ENCODE measurements around the gene SCNN1G.

The SCNN1G gene

DNA sequence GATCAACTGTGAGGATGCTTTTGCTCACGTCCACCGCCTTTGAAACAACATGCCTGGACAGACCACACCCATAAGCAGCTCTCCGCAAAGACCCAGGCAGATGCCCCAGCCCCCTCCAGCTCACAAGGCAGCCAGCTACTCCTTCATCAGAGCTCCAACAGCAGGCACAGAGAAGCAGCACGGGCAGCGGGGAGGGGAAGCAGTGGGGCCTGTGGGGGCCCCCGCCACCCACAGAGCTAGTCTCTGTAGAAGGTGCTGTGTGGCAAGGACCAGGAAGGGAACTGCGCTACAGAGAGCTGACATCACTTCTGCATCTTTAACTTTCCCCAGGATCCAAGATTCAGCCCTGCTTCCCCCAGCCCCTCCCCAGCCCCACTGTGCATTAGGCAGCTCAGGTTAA lies 10.0 kb upstream of the SCNN1G start:
- no peak for TF ChIP-seq ZC3H10 (CRISPR knock-in tag; IDR thresholded peaks at IDR 0.05)
- no peak for TF ChIP-seq ARNTL (CRISPR knock-in tag; IDR thresholded peaks at IDR 0.05; ENCODE audit: borderline replicate concordance, low read depth)
- TF ChIP-seq ZNF8 (CRISPR knock-in tag; IDR thresholded peaks at IDR 0.05), result no peak
- no peak for TF ChIP-seq GLIS3 (CRISPR knock-in tag; IDR thresholded peaks at IDR 0.05)
- TF ChIP-seq RARB (CRISPR knock-in tag; IDR thresholded peaks at IDR 0.05), result no peak
- TF ChIP-seq, protein P1, sequence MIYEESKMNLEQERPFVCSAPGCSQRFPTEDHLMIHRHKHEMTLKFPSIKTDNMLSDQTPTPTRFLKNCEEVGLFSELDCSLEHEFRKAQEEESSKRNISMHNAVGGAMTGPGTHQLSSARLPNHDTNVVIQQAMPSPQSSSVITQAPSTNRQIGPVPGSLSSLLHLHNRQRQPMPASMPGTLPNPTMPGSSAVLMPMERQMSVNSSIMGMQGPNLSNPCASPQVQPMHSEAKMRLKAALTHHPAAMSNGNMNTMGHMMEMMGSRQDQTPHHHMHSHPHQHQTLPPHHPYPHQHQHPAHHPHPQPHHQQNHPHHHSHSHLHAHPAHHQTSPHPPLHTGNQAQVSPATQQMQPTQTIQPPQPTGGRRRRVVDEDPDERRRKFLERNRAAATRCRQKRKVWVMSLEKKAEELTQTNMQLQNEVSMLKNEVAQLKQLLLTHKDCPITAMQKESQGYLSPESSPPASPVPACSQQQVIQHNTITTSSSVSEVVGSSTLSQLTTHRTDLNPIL (CRISPR knock-in tag; IDR thresholded peaks at IDR 0.05; ENCODE audit: low read depth), result no peak
- TF ChIP-seq, protein P2, sequence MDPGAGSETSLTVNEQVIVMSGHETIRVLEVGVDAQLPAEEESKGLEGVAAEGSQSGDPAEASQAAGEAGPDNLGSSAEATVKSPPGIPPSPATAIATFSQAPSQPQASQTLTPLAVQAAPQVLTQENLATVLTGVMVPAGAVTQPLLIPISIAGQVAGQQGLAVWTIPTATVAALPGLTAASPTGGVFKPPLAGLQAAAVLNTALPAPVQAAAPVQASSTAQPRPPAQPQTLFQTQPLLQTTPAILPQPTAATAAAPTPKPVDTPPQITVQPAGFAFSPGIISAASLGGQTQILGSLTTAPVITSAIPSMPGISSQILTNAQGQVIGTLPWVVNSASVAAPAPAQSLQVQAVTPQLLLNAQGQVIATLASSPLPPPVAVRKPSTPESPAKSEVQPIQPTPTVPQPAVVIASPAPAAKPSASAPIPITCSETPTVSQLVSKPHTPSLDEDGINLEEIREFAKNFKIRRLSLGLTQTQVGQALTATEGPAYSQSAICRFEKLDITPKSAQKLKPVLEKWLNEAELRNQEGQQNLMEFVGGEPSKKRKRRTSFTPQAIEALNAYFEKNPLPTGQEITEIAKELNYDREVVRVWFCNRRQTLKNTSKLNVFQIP (CRISPR knock-in tag; IDR thresholded peaks at IDR 0.05; ENCODE audit: borderline replicate concordance, low read depth), result no peak
- TF ChIP-seq ZNF70 (CRISPR knock-in tag; IDR thresholded peaks at IDR 0.05), result no peak
- TF ChIP-seq TCF4 (CRISPR knock-in tag; IDR thresholded peaks at IDR 0.05; ENCODE audit: borderline replicate concordance), result no peak
- TF ChIP-seq BACH2 (CRISPR knock-in tag; IDR thresholded peaks at IDR 0.05; ENCODE audit: borderline replicate concordance), result no peak
- TF ChIP-seq ISL1 (CRISPR knock-in tag; IDR thresholded peaks at IDR 0.05), result no peak
- no peak for TF ChIP-seq ESRRG (CRISPR knock-in tag; IDR thresholded peaks at IDR 0.05)
- no peak for TF ChIP-seq PPARA (CRISPR knock-in tag; IDR thresholded peaks at IDR 0.05; ENCODE audit: borderline replicate concordance)
- no peak for TF ChIP-seq TOX (CRISPR knock-in tag; IDR thresholded peaks at IDR 0.05; ENCODE audit: borderline replicate concordance)
- TF ChIP-seq, protein P3, sequence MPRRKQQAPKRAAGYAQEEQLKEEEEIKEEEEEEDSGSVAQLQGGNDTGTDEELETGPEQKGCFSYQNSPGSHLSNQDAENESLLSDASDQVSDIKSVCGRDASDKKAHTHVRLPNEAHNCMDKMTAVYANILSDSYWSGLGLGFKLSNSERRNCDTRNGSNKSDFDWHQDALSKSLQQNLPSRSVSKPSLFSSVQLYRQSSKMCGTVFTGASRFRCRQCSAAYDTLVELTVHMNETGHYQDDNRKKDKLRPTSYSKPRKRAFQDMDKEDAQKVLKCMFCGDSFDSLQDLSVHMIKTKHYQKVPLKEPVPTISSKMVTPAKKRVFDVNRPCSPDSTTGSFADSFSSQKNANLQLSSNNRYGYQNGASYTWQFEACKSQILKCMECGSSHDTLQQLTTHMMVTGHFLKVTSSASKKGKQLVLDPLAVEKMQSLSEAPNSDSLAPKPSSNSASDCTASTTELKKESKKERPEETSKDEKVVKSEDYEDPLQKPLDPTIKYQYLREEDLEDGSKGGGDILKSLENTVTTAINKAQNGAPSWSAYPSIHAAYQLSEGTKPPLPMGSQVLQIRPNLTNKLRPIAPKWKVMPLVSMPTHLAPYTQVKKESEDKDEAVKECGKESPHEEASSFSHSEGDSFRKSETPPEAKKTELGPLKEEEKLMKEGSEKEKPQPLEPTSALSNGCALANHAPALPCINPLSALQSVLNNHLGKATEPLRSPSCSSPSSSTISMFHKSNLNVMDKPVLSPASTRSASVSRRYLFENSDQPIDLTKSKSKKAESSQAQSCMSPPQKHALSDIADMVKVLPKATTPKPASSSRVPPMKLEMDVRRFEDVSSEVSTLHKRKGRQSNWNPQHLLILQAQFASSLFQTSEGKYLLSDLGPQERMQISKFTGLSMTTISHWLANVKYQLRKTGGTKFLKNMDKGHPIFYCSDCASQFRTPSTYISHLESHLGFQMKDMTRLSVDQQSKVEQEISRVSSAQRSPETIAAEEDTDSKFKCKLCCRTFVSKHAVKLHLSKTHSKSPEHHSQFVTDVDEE (CRISPR knock-in tag; IDR thresholded peaks at IDR 0.05), result no peak
- TF ChIP-seq ZFP30 (CRISPR knock-in tag; IDR thresholded peaks at IDR 0.05), result no peak
- TF ChIP-seq, protein P4, sequence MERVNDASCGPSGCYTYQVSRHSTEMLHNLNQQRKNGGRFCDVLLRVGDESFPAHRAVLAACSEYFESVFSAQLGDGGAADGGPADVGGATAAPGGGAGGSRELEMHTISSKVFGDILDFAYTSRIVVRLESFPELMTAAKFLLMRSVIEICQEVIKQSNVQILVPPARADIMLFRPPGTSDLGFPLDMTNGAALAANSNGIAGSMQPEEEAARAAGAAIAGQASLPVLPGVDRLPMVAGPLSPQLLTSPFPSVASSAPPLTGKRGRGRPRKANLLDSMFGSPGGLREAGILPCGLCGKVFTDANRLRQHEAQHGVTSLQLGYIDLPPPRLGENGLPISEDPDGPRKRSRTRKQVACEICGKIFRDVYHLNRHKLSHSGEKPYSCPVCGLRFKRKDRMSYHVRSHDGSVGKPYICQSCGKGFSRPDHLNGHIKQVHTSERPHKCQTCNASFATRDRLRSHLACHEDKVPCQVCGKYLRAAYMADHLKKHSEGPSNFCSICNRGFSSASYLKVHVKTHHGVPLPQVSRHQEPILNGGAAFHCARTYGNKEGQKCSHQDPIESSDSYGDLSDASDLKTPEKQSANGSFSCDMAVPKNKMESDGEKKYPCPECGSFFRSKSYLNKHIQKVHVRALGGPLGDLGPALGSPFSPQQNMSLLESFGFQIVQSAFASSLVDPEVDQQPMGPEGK (CRISPR knock-in tag; IDR thresholded peaks at IDR 0.05; ENCODE audit: borderline replicate concordance), result no peak
- ATAC-seq, result no peak

DNA sequence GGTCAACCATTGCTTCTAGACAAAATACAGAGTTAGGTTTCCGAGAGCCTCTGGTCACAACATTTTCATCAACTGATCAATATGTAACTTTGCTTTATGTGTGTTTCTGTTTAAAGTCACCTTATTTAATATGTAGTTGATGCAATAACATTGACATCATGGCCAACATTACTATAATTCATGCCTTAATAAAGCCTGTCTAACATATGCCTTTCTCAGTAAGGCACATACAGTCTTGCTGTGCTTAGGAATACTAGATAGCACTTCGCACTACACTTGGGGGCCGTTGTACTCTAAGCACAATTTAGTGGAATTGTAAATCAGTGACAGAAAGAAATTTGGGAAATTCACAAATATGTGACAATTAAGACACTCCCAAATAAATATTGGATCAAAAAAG lies 9.6 kb upstream of the SCNN1G start:
- ATAC-seq, result no peak
- TF ChIP-seq ZC3H10 (CRISPR knock-in tag; IDR thresholded peaks at IDR 0.05) (no peak), BACH2 (CRISPR knock-in tag; IDR thresholded peaks at IDR 0.05; ENCODE audit: borderline replicate concordance) (no peak), ZFP3 (CRISPR knock-in tag; IDR thresholded peaks at IDR 0.05) (no peak), RARB (CRISPR knock-in tag; IDR thresholded peaks at IDR 0.05) (no peak), SNAI2 (CRISPR knock-in tag; IDR thresholded peaks at IDR 0.05) (no peak), GLIS3 (CRISPR knock-in tag; IDR thresholded peaks at IDR 0.05) (no peak), TOX (CRISPR knock-in tag; IDR thresholded peaks at IDR 0.05; ENCODE audit: borderline replicate concordance) (no peak), ARNTL (CRISPR knock-in tag; IDR thresholded peaks at IDR 0.05; ENCODE audit: borderline replicate concordance, low read depth) (no peak), PPARA (CRISPR knock-in tag; IDR thresholded peaks at IDR 0.05; ENCODE audit: borderline replicate concordance) (no peak), CSDC2 (CRISPR knock-in tag; IDR thresholded peaks at IDR 0.05) (no peak)
- TF ChIP-seq, protein P4 (CRISPR knock-in tag; IDR thresholded peaks at IDR 0.05; ENCODE audit: borderline replicate concordance), result no peak
- TF ChIP-seq, protein P1 (CRISPR knock-in tag; IDR thresholded peaks at IDR 0.05; ENCODE audit: low read depth), result no peak
